Spleen (tissue), 11 donors: Measurements from ENCODE around the gene MAP7D3. TPM values are rescaled to one million over a fixed set of nuclear protein-coding genes. Genes with fewer than 3 reads are reported as not detected.

Source experiments
- DNase-seq: peaks from one replicate; pipeline ENCODE4 v3.0.0-alpha.2; 2020
- H3K27ac ChIP-seq, 8 donors: fragments of 200-600 bp; sonication (generic) in 7 of 8; 1 replicate in 4 of 8; 2 replicates in 4 of 8; pipeline versions ENCODE4 v1.5.0 to v1.8.0; 2016 to 2021; ENCODE audit warnings: inconsistent platforms in 4 of 8, mild to moderate bottlenecking in 4 of 8, moderate library complexity in 1 of 8
- H3K27me3 ChIP-seq, 7 donors: fragments of 200-600 bp; sonication (generic) in 6 of 7; replicated peaks in 1 of 7; 1 replicate in 4 of 7; 2 replicates in 3 of 7; pipeline versions ENCODE4 v1.5.0 to v1.8.0; 2016 to 2021; ENCODE audit warnings: inconsistent platforms in 3 of 7, mild to moderate bottlenecking in 1 of 7
- H3K36me3 ChIP-seq, 6 donors: fragments of 200-600 bp; sonication (generic) in 5 of 6; 1 replicate in 4 of 6; 2 replicates in 2 of 6; pipeline versions ENCODE4 v1.5.0 to v1.8.0; 2016 to 2021; ENCODE audit warnings: inconsistent platforms in 2 of 6
- H3K4me1 ChIP-seq, 6 donors: fragments of 200-600 bp; sonication (generic) in 5 of 6; 1 replicate in 3 of 6; 2 replicates in 3 of 6; pipeline versions ENCODE4 v1.5.0 to v1.8.0; 2016 to 2021; ENCODE audit warnings: inconsistent platforms in 3 of 6
- H3K4me3 ChIP-seq, 8 donors: fragments of 200-600 bp; sonication (generic) in 7 of 8; 1 replicate in 4 of 8; 2 replicates in 4 of 8; pipeline versions ENCODE4 v1.5.0 to v1.8.0; 2016 to 2021; ENCODE audit warnings: inconsistent platforms in 4 of 8, mild to moderate bottlenecking in 4 of 8, moderate library complexity in 2 of 8
- H3K9me3 ChIP-seq, 8 donors: fragments of 200-600 bp; sonication (generic) in 7 of 8; 1 replicate in 4 of 8; 2 replicates in 4 of 8; pipeline versions ENCODE4 v1.5.0 to v1.8.0; 2016 to 2021; ENCODE audit warnings: inconsistent platforms in 4 of 8
- CTCF ChIP-seq, 11 experiments: fragments of 200-600 bp in 7 of 11; fragments of 450-650 bp in 4 of 11; sonication (generic) in 4 of 11; IDR thresholded peaks in 8 of 11; conservative IDR thresholded peaks in 3 of 11; 1 replicate in 7 of 11; 2 replicates in 4 of 11; pipeline versions ENCODE4 v1.4.0 to v1.8.0; 2016 to 2021; ENCODE audit warnings: antibody characterized with exemption in 11 of 11, inconsistent platforms in 4 of 11, mild to moderate bottlenecking in 1 of 11
- POLR2A ChIP-seq, 3 donors: fragments of 450-650 bp; IDR thresholded peaks; one replicate each; pipeline ENCODE4 v1.5.1; 2017; ENCODE audit warnings: antibody characterized with exemption in 3 of 3, mild to moderate bottlenecking in 1 of 3
- POLR2AphosphoS5 ChIP-seq, 3 donors: sonication (generic); formaldehyde crosslinking; IDR thresholded peaks; one replicate each; pipeline ENCODE4 v1.5.1; 2017; ENCODE audit warnings: antibody characterized with exemption in 3 of 3
- WGBS, 5 donors: extraction: QIAGEN DNeasy Blood & Tissue Kit in 3 of 5; methylation state at CpG; one replicate each; pipeline versions ENCODE4 v1.1.5 to v1.1.7; 2013 to 2018; 5-methylcytosine and 5-hydroxymethylcytosine counted together
- intact Hi-C: fragments of 100-400 bp; cut with DNase I; formaldehyde crosslinking; loops from one replicate; pipeline ENCODE4 v1.15.0; 2023; ENCODE audit warnings: low total_unique reads
- polyA plus RNA-seq, 3 donors: library from polyadenylated mRNA; stranded (reverse); fragments of 200-250 nt; gene quantifications; one replicate each; pipeline ENCODE4 v1.2.1, GENCODE V29; 2013
- total RNA-seq, 7 donors: library from RNA; depleted of rRNA in 3 of 7; stranded (reverse); fragments of >200 nt in 3 of 7; fragmentation: NEBNext Ultra II Directional in 4 of 7; extraction: Animal tissue kit (Norgen Biotek cat#: 25700) in 4 of 7; gene quantifications; one replicate each; pipeline versions ENCODE4 v1.1.0 to v1.2.1, GENCODE V29; 2016 to 2021
- donor health status: healthy with polysubstance abuse.
- donor health status: DM: no; HTN: no; CAD: no; lungs with moderate emphysema.
- donor health status: DM: no; HTN: no; CAD: no.
- donor health status: Bipolar disorder and iron deficiency.
- donor health status: healthy.
- donor health status: DM: no; HTN: no; CAD: no.
- donor health status: DM: yes; HTN: yes; CAD: no.

MAP7D3 gene
- total and polyA plus RNA-seq, 10 donors, result 7.4 to 17.6 (median 12.2) TPM

DNA sequence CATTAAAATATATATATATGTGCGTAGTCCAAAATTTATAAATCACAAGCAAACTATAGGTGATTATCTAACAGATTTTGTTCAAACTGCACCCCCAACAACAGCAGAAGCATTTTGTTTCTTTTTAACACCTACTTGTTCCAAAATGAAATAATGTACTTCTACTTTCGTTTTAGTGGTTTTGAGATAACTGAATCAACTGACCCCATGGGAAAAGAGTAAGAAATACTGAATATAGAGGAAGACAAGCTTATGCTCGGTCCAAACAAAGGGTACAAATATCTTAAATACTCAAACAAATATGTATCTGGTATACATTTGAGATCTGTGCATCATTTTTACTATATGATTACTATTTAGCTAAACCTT, 22.4 kb downstream of the MAP7D3 start:
- Histone ChIP-seq H3K4me3 (no peak overlapping the region), H3K36me3 (peaks cover 0 to 66% (median 14%) of the 10 kb centered on the region in 6 donors), H3K4me1 (peaks cover 0 to 17% (median 2%) of the 10 kb centered on the region in 6 donors), H3K27me3 (no peaks in the 10 kb centered on the region), H3K9me3 (no peaks in the 10 kb centered on the region), H3K27ac (peak overlapping the region in 5 of 8 donors; percentile 31 to 63 (median 61))
- DNase-seq, result no peak
- TF ChIP-seq POLR2A (IDR thresholded peaks at IDR 0.05) (no peak), POLR2AphosphoS5 (IDR thresholded peaks at IDR 0.05) (no peak), CTCF (IDR thresholded peaks at IDR 0.05 in 8 of 11, conservative IDR thresholded peaks at IDR 0.05 in 3 of 11) (no peak)
- intact Hi-C loops, result no loop called here
- 41 to 60% (median 58%) methylated on average over 3 of the region's 3 CpGs for WGBS, 5 donors

DNA sequence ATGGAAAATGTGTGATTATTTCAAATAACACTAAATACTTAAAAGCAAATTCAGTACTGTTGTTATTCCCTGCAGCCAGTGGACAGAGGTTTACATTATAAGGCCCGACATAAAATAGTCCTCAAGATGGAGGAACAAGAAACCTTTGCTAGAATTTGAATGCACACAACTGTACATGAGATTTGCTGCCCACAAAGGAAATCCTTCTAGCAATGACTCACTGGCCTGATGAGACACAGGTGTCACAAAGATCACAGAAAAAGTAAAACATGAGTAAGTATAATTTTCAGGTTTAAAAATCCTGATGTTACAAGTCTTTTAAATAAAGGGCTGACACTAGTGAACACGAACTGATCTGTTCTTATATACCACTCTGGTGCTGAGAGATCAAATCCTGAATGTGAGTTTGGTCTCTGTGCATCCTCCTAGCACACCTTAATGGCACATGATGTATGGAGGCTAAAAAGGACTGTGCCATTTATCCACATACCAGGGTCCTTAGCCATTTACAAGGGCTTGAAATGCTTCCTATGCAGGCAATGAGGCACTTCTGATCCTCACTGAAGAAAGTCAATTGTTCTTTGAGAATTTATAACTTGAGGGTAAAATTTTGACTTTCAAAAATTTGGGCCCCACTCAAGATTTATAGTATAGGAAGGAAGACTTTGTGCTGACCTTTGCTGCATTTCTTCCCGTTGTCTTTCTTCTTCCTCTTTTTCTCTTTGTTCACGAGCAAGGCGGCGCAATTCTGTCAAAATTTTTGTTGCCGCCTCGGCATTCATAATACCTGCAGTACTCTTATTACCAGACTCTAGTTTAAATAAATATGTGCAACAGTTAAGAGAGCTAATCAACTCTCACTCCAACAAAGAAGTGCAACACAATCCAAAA, 23.0 kb downstream of the MAP7D3 start:
- no peaks in the 10 kb centered on the region for H3K27me3 ChIP-seq
- peaks cover 0 to 17% (median 2%) of the 10 kb centered on the region in 6 donors for H3K4me1 ChIP-seq
- TF ChIP-seq CTCF (IDR thresholded peaks at IDR 0.05 in 8 of 11, conservative IDR thresholded peaks at IDR 0.05 in 3 of 11) (no peak), POLR2AphosphoS5 (IDR thresholded peaks at IDR 0.05) (no peak), POLR2A (IDR thresholded peaks at IDR 0.05) (no peak)
- no peak overlapping the region for H3K4me3 ChIP-seq
- intact Hi-C loops, result no loop called here
- peaks cover 0 to 70% (median 15%) of the 10 kb centered on the region in 6 donors for H3K36me3 ChIP-seq
- peak overlapping the region in 5 of 8 donors; percentile 31 to 63 (median 61) for H3K27ac ChIP-seq
- no peaks in the 10 kb centered on the region for H3K9me3 ChIP-seq
- DNase-seq, result no peak
- 23 to 68% (median 36%) methylated on average over 8 of the region's 8 CpGs for WGBS, 5 donors

- Histone ChIP-seq H3K9me3 (no peaks in the 10 kb centered on the region), H3K27ac (peak overlapping the region in 1 of 8 donors; percentile 62), H3K4me3 (no peak overlapping the region), H3K36me3 (peaks cover 0 to 77% (median 21%) of the 10 kb centered on the region in 6 donors), H3K27me3 (no peaks in the 10 kb centered on the region), H3K4me1 (peaks cover 0 to 17% (median 2%) of the 10 kb centered on the region in 6 donors)
- no peak for DNase-seq
- intact Hi-C loops, result no loop called here
- no peak for TF ChIP-seq POLR2AphosphoS5 (IDR thresholded peaks at IDR 0.05)
- TF ChIP-seq POLR2A (IDR thresholded peaks at IDR 0.05), result no peak
- no peak for TF ChIP-seq CTCF (IDR thresholded peaks at IDR 0.05 in 8 of 11, conservative IDR thresholded peaks at IDR 0.05 in 3 of 11)
Observed at GRCh38 chrX:136227074-136227473, 24.1 kb downstream of the MAP7D3 start.

- no peak for DNase-seq
- Histone ChIP-seq H3K27me3 (no peaks in the 10 kb centered on the region), H3K4me3 (no peak overlapping the region), H3K9me3 (no peaks in the 10 kb centered on the region), H3K4me1 (no peaks in the 10 kb centered on the region), H3K36me3 (peaks cover 0 to 100% (median 25%) of the 10 kb centered on the region in 6 donors), H3K27ac (no peak overlapping the region)
- intact Hi-C loops, result no loop called here
- TF ChIP-seq CTCF (IDR thresholded peaks at IDR 0.05 in 8 of 11, conservative IDR thresholded peaks at IDR 0.05 in 3 of 11), result no peak
- TF ChIP-seq POLR2AphosphoS5 (IDR thresholded peaks at IDR 0.05), result no peak
- TF ChIP-seq POLR2A (IDR thresholded peaks at IDR 0.05), result no peak
- 83 to 97% (median 96%) methylated on average over 3 of the region's 3 CpGs for WGBS, 5 donors
Observed at GRCh38 chrX:136221851-136222513, 29.2 kb downstream of the MAP7D3 start.
